Sigmoid colon (tissue), 7 donors: Measurements from ENCODE around the gene MYL5. TPM values are rescaled to one million over a fixed set of nuclear protein-coding genes. Genes with fewer than 3 reads are reported as not detected.
A peak's percentile ranks its signal among the peaks of the same experiment; 100 is the strongest.
"Not testable (repeated sequence)": the region's sequence is repeated elsewhere in the genome, so short reads cannot be mapped to it uniquely, and the experiment has no call there.

Source experiments
- DNase-seq: peaks from one replicate; pipeline ENCODE4 v3.0.0-alpha.2; 2019
- H3K27ac ChIP-seq, 4 donors: fragments of 200-600 bp; sonication (generic); one replicate each; pipeline ENCODE4 v1.5.1; 2016 to 2019; ENCODE audit warnings: mild to moderate bottlenecking in 1 of 4
- H3K27me3 ChIP-seq, 3 donors: fragments of 200-600 bp; sonication (generic); one replicate each; pipeline ENCODE4 v1.5.1; 2019; ENCODE audit warnings: mild to moderate bottlenecking in 1 of 3
- H3K36me3 ChIP-seq, 4 donors: fragments of 200-600 bp; sonication (generic); one replicate each; pipeline ENCODE4 v1.5.1; 2016 to 2019
- H3K4me1 ChIP-seq, 4 donors: fragments of 200-600 bp; sonication (generic); one replicate each; pipeline ENCODE4 v1.5.1; 2017 to 2019
- H3K4me3 ChIP-seq, 4 donors: fragments of 200-600 bp; sonication (generic); one replicate each; pipeline ENCODE4 v1.5.1; 2017 to 2019; ENCODE audit warnings: mild to moderate bottlenecking in 2 of 4, moderate library complexity in 1 of 4
- H3K9me3 ChIP-seq, 4 donors: fragments of 200-600 bp in 3 of 4; sonication (generic) in 3 of 4; one replicate each; pipeline versions ENCODE4 v1.5.1 to v1.6.1; 2013 to 2019
- CTCF ChIP-seq, 4 experiments: fragments of 450-650 bp in 3 of 4; fragments of 200-600 bp in 1 of 4; IDR thresholded peaks; one replicate each; pipeline ENCODE4 v1.5.1; 2016 to 2019; ENCODE audit warnings: antibody characterized with exemption in 4 of 4, mild to moderate bottlenecking in 3 of 4, moderate library complexity in 2 of 4
- EP300 ChIP-seq, 4 donors: sonication (generic); formaldehyde crosslinking; IDR thresholded peaks; one replicate each; pipeline ENCODE4 v1.6.1; 2017; ENCODE audit warnings: antibody characterized with exemption in 4 of 4
- POLR2A ChIP-seq, 2 donors: fragments of 450-650 bp; IDR thresholded peaks; one replicate each; pipeline ENCODE4 v1.6.1; 2016; ENCODE audit warnings: antibody characterized with exemption in 2 of 2, mild to moderate bottlenecking in 2 of 2, moderate library complexity in 2 of 2
- POLR2AphosphoS5 ChIP-seq, 4 donors: sonication (generic); formaldehyde crosslinking; IDR thresholded peaks; one replicate each; pipeline ENCODE4 v1.6.1; 2017; ENCODE audit warnings: antibody characterized with exemption in 4 of 4
- WGBS, 2 donors: extraction: QIAGEN DNeasy Blood & Tissue Kit; methylation state at CpG; one replicate each; pipeline ENCODE4 v1.1.7; 2013; 5-methylcytosine and 5-hydroxymethylcytosine counted together
- intact Hi-C: fragments of 100-400 bp; cut with DNase I; formaldehyde crosslinking; loops from one replicate; pipeline ENCODE4 v1.15.1; 2023
- polyA plus RNA-seq, 3 donors: library from polyadenylated mRNA; stranded (reverse); fragments of 200-250 nt; gene quantifications; one replicate each; pipeline ENCODE4 v1.2.3, GENCODE V29; 2013
- total RNA-seq, 4 donors: library from RNA; depleted of rRNA; stranded (reverse); fragments of >200 nt; gene quantifications; one replicate each; pipeline ENCODE4 v1.1.0, GENCODE V29; 2016
- donor health status: healthy with polysubstance abuse.
- donor health status: Bipolar disorder and iron deficiency.
- donor health status: healthy.

Gene MYL5
- total and polyA plus RNA-seq, 7 donors, result 5.7 to 29.7 (median 11.7) TPM

GRCh38 chr4:636628-637159, 37.6 kb upstream of the MYL5 start:
- intact Hi-C loops, result no loop called here
- H3K27me3 ChIP-seq, result peaks cover 0 to 23% (median 0%) of the 10 kb centered on the region in 3 donors

GRCh38 chr4:637536-638280, 36.6 kb upstream of the MYL5 start:
- Histone ChIP-seq H3K36me3 (no peaks in the 10 kb centered on the region), H3K27ac (no peak overlapping the region), H3K9me3 (no peaks in the 10 kb centered on the region), H3K4me1 (no peaks in the 10 kb centered on the region), H3K27me3 (peaks cover 0 to 23% (median 0%) of the 10 kb centered on the region in 3 donors), H3K4me3 (no peak overlapping the region)
- DNase-seq, result peak; percentile 46
- TF ChIP-seq CTCF (IDR thresholded peaks at IDR 0.05), result no peak
- TF ChIP-seq EP300 (IDR thresholded peaks at IDR 0.05), result no peak
- no peak for TF ChIP-seq POLR2AphosphoS5 (IDR thresholded peaks at IDR 0.05)
- TF ChIP-seq POLR2A (IDR thresholded peaks at IDR 0.05), result no peak
- WGBS, 2 donors, result 74 to 80% methylated on average over 32 of the region's 32 CpGs
- intact Hi-C loops, result no loop called here

More at GRCh38 chr4:636628-637159, 37.6 kb upstream of the MYL5 start:
- H3K4me1 ChIP-seq, result no peaks in the 10 kb centered on the region
- H3K27ac ChIP-seq, result no peak overlapping the region
- H3K4me3 ChIP-seq, result no peak overlapping the region
- no peaks in the 10 kb centered on the region for H3K9me3 ChIP-seq
- no peaks in the 10 kb centered on the region for H3K36me3 ChIP-seq
- 78 to 81% methylated on average over 13 of the region's 13 CpGs for WGBS, 2 donors
- TF ChIP-seq POLR2A (IDR thresholded peaks at IDR 0.05) (no peak), EP300 (IDR thresholded peaks at IDR 0.05) (no peak), POLR2AphosphoS5 (IDR thresholded peaks at IDR 0.05) (no peak), CTCF (IDR thresholded peaks at IDR 0.05) (no peak)
- peak; percentile 21 for DNase-seq

GRCh38 chr4:642366-642765, 32.0 kb upstream of the MYL5 start:
- WGBS, 2 donors, result 85 to 87% methylated on average over 6 of the region's 6 CpGs
- H3K9me3 ChIP-seq, H3K36me3 ChIP-seq, DNase-seq, intact Hi-C loops, H3K27ac ChIP-seq, H3K4me1 ChIP-seq, H3K4me3 ChIP-seq: not testable (repeated sequence)
- peaks cover 0 to 15% (median 0%) of the 10 kb centered on the region in 3 donors for H3K27me3 ChIP-seq

GRCh38 chr4:646460-646859, 27.9 kb upstream of the MYL5 start:
- no peak overlapping the region for H3K4me3 ChIP-seq
- no peak for TF ChIP-seq CTCF (IDR thresholded peaks at IDR 0.05)
- TF ChIP-seq POLR2AphosphoS5 (IDR thresholded peaks at IDR 0.05), result no peak
- TF ChIP-seq EP300 (IDR thresholded peaks at IDR 0.05), result no peak
- no peak for TF ChIP-seq POLR2A (IDR thresholded peaks at IDR 0.05)
- intact Hi-C loops, result no loop called here
- H3K36me3 ChIP-seq, result no peaks in the 10 kb centered on the region
- H3K4me1 ChIP-seq, result no peaks in the 10 kb centered on the region
- H3K27me3 ChIP-seq, result peaks cover 0 to 48% (median 29%) of the 10 kb centered on the region in 3 donors
- H3K27ac ChIP-seq, result no peak overlapping the region
- DNase-seq, result no peak
- WGBS, 2 donors, result 83 to 88% methylated on average over 32 of the region's 32 CpGs
- peaks cover 0 to 5% (median 0%) of the 10 kb centered on the region in 4 donors for H3K9me3 ChIP-seq

GRCh38 chr4:647481-647880, 26.9 kb upstream of the MYL5 start:
- Histone ChIP-seq H3K36me3 (no peaks in the 10 kb centered on the region), H3K4me3 (no peak overlapping the region), H3K27me3 (peaks cover 0 to 53% (median 30%) of the 10 kb centered on the region in 3 donors), H3K27ac (no peak overlapping the region), H3K4me1 (no peaks in the 10 kb centered on the region), H3K9me3 (peaks cover 0 to 5% (median 0%) of the 10 kb centered on the region in 4 donors)
- 57 to 71% methylated on average over 13 of the region's 13 CpGs for WGBS, 2 donors
- DNase-seq, result no peak
- intact Hi-C loops, result no loop called here
- TF ChIP-seq CTCF (IDR thresholded peaks at IDR 0.05) (no peak), EP300 (IDR thresholded peaks at IDR 0.05) (no peak), POLR2AphosphoS5 (IDR thresholded peaks at IDR 0.05) (no peak), POLR2A (IDR thresholded peaks at IDR 0.05) (no peak)
